Testis (tissue), 3 donors: ENCODE measurements around the gene MXD1. TPM values are rescaled to one million over a fixed set of nuclear protein-coding genes. Genes with fewer than 3 reads are reported as not detected.

Source experiments
- DNase-seq: peaks from one replicate; pipeline ENCODE4 v3.0.0-alpha.2; 2019
- H3K27ac ChIP-seq, 2 donors: fragments of 200-600 bp; sonication (generic); one replicate each; pipeline ENCODE4 v1.5.1; 2019
- H3K27me3 ChIP-seq: fragments of 200-600 bp; sonication (generic); one replicate; pipeline ENCODE4 v1.5.1; 2019
- H3K36me3 ChIP-seq: fragments of 200-600 bp; sonication (generic); one replicate; pipeline ENCODE4 v1.5.1; 2017; ENCODE audit warnings: low read depth; ENCODE audit errors: missing control alignments
- H3K4me1 ChIP-seq: fragments of 200-600 bp; sonication (generic); one replicate; pipeline ENCODE4 v1.5.1; 2019
- H3K4me3 ChIP-seq, 2 donors: fragments of 200-600 bp; sonication (generic); one replicate each; pipeline ENCODE4 v1.5.1; 2017 to 2019
- H3K9me3 ChIP-seq: fragments of 200-600 bp; sonication (generic); one replicate; pipeline ENCODE4 v1.5.1; 2017
- POLR2A ChIP-seq: fragments of 450-650 bp; IDR thresholded peaks from one replicate; pipeline ENCODE4 v1.6.1; 2017; ENCODE audit warnings: antibody characterized with exemption, mild to moderate bottlenecking, moderate library complexity
- WGBS, 2 donors: methylation state at CpG; one replicate each; pipeline ENCODE4 v1.1.5; 2018; 5-methylcytosine and 5-hydroxymethylcytosine counted together
- intact Hi-C: fragments of 100-400 bp; cut with DNase I; formaldehyde crosslinking; loops from one replicate; pipeline ENCODE4 v1.15.1; 2023; ENCODE audit warnings: low total_unique reads
- polyA plus RNA-seq: library from polyadenylated mRNA; stranded (reverse); fragments of 350-450 nt; fragmentation: Illumina TruSeq; extraction: RNeasy Lipid Tissue Mini Kit (QIAGEN cat#74804); gene quantifications from one replicate; pipeline ENCODE4 v1.2.3, GENCODE V29; 2014; ENCODE audit warnings: low read depth, low replicate concordance; ENCODE audit not compliant: insufficient read depth
- total RNA-seq, 2 donors: library from RNA; depleted of rRNA; stranded (reverse); fragments of >200 nt; gene quantifications; one replicate each; pipeline ENCODE4 v1.2.3, GENCODE V29; 2016
- TF ChIP-seq, protein P1 (sequence below), 3 experiments: fragments of 450-650 bp in 2 of 3; fragments of 200-600 bp in 1 of 3; sonication (generic) in 1 of 3; IDR thresholded peaks; one replicate each; pipeline ENCODE4 v1.5.1; 2016 to 2019; ENCODE audit warnings: antibody characterized with exemption in 3 of 3, mild to moderate bottlenecking in 2 of 3, moderate library complexity in 1 of 3

MXD1 gene
- total and polyA plus RNA-seq, 3 donors from 2014 or later, result 8.4 to 16.8 (median 11.0) TPM

DNA sequence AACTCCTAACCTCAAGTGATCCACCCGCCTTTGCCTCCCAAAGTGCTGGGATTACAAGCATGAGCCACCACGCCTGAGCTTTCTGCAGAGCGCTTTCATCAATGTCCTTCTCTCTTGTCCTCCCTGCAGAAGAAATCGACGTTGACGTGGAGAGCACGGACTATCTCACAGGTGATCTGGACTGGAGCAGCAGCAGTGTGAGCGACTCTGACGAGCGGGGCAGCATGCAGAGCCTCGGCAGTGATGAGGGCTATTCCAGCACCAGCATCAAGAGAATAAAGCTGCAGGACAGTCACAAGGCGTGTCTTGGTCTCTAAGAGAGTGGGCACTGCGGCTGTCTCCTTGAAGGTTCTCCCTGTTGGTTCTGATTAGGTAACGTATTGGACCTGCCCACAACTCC is 23.1 kb downstream of the MXD1 start:
- no peaks in the 10 kb centered on the region for H3K4me1 ChIP-seq
- no peaks in the 10 kb centered on the region for H3K9me3 ChIP-seq
- no peaks in the 10 kb centered on the region for H3K36me3 ChIP-seq
- WGBS, 2 donors, result 91 to 97% methylated on average over 14 of the region's 14 CpGs
- no peaks in the 10 kb centered on the region for H3K27me3 ChIP-seq
- TF ChIP-seq POLR2A, result no peak
- TF ChIP-seq, protein P1, sequence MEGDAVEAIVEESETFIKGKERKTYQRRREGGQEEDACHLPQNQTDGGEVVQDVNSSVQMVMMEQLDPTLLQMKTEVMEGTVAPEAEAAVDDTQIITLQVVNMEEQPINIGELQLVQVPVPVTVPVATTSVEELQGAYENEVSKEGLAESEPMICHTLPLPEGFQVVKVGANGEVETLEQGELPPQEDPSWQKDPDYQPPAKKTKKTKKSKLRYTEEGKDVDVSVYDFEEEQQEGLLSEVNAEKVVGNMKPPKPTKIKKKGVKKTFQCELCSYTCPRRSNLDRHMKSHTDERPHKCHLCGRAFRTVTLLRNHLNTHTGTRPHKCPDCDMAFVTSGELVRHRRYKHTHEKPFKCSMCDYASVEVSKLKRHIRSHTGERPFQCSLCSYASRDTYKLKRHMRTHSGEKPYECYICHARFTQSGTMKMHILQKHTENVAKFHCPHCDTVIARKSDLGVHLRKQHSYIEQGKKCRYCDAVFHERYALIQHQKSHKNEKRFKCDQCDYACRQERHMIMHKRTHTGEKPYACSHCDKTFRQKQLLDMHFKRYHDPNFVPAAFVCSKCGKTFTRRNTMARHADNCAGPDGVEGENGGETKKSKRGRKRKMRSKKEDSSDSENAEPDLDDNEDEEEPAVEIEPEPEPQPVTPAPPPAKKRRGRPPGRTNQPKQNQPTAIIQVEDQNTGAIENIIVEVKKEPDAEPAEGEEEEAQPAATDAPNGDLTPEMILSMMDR (IDR thresholded peaks at IDR 0.05), result no peak
- intact Hi-C loops, result no loop called here
- DNase-seq, result no peak
- H3K4me3 ChIP-seq, result no peak overlapping the region
- no peak overlapping the region for H3K27ac ChIP-seq

DNA sequence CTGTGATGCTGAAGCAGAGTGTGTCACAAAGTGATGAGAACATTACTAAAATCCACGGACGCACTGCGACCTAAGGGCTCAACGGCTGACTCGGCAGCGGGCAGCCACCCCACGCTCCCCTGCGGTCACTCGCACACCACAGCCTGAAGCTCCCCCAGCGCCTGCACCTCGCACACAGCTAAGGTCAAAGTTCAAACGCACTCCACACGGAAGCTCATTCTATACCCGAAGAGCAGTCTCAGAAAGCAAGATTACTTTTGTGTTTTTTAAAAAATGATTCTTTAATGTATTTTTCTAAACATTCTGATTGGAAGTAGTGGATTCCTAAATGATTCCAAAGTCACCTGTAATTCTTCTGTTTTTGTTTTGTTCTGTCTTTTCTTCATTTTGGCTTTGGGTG is 24.8 kb downstream of the MXD1 start:
- intact Hi-C loops, result no loop called here
- no peaks in the 10 kb centered on the region for H3K4me1 ChIP-seq
- DNase-seq, result no peak
- no peaks in the 10 kb centered on the region for H3K9me3 ChIP-seq
- H3K4me3 ChIP-seq, result no peak overlapping the region
- H3K27me3 ChIP-seq, result no peaks in the 10 kb centered on the region
- TF ChIP-seq POLR2A, result no peak
- TF ChIP-seq, protein P1 (IDR thresholded peaks at IDR 0.05), result no peak
- WGBS, 2 donors, result 65 to 84% methylated on average over 14 of the region's 14 CpGs
- no peaks in the 10 kb centered on the region for H3K36me3 ChIP-seq
- H3K27ac ChIP-seq, result no peak overlapping the region

DNA sequence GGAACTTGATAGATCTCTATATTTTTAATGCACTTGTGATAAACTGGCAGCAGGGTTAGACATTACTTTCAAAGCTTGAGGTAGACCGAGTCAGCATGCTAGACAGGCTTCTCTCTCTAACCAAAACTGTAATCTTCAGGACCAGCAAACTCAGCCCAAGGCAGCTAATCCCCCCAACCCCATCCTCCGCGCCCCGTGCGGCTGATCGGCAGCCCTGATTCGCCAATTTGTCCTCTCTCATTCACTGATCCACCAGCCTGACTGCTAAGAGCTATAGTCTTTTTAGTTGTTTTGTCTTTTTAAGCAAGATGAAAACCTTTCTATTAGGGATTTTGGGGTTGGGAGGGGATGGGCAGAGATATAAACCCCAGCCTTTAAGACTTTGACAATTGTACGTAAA is 25.8 kb downstream of the MXD1 start:
- Histone ChIP-seq H3K27me3 (no peaks in the 10 kb centered on the region), H3K36me3 (no peaks in the 10 kb centered on the region), H3K4me3 (no peak overlapping the region), H3K9me3 (no peaks in the 10 kb centered on the region), H3K4me1 (no peaks in the 10 kb centered on the region), H3K27ac (no peak overlapping the region)
- WGBS, 2 donors, result 93 to 96% methylated on average over 8 of the region's 8 CpGs
- no peak for TF ChIP-seq POLR2A
- TF ChIP-seq, protein P1 (IDR thresholded peaks at IDR 0.05), result no peak
- intact Hi-C loops, result no loop called here
- no peak for DNase-seq

DNA sequence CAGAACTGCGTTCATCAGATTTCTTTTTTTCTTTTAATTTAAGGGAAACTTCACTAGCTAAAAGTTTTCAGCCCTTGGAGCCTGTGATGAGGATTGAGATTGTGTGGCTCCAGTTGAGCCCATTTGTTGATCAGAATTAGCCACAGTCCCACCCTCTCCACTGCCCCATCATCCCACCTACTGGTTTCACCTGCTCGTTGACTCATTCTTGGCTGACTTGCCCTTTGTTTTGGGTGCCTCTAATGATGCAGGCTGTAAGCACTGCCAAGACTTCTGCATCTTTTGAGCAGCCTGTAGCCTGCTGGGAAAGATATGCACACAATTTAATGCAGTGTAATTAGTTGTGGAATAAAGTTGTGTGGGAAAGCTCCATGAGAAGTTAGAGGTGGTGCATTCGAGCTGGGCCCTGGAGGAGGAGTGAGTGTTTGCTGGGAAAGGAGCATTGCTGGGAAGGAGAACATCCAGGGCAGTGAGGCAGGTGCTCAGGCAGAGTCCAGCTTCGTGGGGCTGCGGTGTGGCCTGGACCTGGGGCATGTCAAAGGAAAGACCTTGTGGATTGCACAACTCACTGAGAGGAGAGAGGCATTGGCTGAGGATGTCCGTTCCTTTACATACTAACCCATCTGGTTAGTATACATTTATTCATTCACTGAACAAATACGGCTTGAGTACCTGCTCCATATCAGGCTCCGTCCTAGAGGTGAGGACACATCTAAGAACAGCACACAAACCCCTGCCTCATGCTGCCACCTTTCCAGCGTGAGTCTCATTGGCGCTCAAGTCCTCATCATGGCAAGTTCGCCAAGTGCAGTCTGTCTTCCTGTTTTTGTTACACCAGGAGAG is 28.3 kb downstream of the MXD1 start:
- TF ChIP-seq POLR2A, result no peak
- TF ChIP-seq, protein P1 (IDR thresholded peaks at IDR 0.05), result no peak
- no peak overlapping the region for H3K4me3 ChIP-seq
- no peaks in the 10 kb centered on the region for H3K9me3 ChIP-seq
- intact Hi-C loops, result no loop called here
- 89 to 90% methylated on average over 11 of the region's 11 CpGs for WGBS, 2 donors
- no peak overlapping the region for H3K27ac ChIP-seq
- DNase-seq, result no peak
- H3K4me1 ChIP-seq, result peaks cover 5% of the 10 kb centered on the region
- H3K36me3 ChIP-seq, result no peaks in the 10 kb centered on the region
- no peaks in the 10 kb centered on the region for H3K27me3 ChIP-seq
